NCI-H1436 (cell line): Measurements from ENCODE around the gene CCNY.
"Not testable (repeated sequence)": the region's sequence is repeated elsewhere in the genome, so short reads cannot be mapped to it uniquely, and the experiment has no call there.

Source experiments
- DNase-seq: peaks from one replicate; lab custom pipeline; 2025; lab: John Stamatoyannopoulos, UW

Gene CCNY

DNA sequence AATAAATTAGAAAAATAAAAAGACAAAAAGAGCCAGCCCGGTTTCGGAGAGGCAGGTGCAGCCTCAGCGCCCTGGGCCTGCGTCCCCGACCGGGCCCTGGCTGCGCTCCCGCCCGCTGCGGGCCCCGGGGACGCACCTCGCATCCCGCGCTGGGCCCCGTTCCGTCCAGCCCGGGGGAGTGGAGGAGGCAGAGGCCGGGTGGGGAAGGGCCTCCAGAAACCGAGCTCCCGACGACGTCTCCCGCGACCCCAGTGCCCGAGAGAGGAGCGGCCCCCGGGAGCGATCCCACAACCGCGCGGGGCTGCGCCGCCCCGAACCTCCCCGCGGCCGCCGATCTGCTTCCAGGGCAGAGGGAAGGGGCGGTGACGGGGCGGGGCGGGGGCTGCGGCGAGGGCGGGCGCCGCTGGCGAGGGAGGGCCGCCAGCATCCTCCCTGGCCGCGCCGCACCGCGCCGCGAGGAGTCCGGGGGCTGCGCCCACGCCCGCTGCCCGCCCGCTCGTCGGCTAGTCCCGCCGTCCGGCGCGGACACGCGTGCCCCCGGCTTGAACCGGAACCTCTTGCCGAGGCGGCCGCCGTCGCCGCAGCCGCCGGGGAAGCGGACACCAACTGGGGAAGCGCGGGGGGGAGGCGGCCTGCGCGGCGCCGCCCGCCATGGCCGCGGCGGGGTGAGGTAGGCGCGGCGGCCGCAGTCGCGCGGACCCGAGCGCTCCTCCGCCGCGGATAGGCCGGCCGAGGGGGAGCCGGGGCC lies at the start of gene CCNY:
Gene CCNY, plus strand, starts transcription at position 426 of the 748 bp plus-strand sequence. CDS start 545 bp downstream, outside the sequence.
- peak; percentile 64 for DNase-seq

DNA sequence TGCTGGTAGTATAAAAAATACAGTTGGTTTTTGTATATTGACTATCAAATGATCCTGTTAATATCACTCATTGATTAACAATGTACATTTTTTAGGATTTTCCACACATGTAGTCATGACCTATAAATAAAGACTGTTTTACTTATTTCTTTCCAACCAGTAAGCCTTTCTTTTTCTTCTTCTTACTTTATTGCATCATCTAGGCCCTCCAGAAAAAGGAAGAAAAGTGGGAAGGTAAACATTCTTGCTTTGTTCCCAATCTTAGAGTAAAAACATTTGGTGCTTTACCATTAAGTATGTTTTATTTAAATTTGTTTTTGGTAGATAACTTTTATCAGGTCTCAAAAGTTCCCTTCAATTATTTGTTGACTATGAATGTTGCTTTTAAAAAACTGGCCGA lies 47.1 kb upstream of the CCNY start:
- no peak for DNase-seq

DNA sequence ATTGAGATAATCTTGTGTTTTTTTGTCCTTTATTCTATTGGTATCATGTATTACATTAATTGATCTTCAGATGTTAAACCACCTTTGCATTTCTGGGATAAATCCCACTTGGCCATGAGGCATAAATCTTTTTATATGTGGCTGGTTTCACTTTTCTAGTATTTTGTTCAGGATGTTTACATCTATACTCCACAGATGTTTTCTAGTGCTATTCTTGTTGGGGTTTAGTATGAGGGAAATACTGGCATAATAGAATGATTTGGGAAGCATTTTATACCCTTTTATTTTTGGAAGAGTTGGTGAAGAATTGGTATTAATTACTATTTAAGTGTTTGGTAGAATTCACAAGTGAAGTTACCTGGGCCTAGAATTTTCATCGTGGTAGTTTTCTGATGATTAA lies 41.8 kb upstream of the CCNY start:
- DNase-seq: no peak

DNA sequence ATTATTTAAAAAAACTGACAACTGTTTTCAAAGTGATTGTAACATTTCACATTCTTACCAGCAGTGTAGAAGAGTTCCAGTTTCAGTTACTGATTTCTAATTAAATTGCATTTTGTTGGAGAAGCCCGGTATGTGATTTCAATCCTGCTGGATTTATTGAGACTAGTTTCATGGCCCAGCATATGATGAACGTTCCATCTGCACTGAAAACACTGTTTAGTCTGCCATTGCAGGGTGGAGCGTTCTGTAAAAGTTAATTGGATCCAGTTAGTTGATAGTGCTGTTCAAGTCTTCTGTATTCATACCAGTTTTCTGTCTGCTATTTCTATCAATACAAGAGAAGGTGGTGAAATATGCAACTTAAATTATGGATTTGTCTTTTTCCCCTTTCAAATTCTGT lies 37.3 kb upstream of the CCNY start:
- no peak for DNase-seq

DNA sequence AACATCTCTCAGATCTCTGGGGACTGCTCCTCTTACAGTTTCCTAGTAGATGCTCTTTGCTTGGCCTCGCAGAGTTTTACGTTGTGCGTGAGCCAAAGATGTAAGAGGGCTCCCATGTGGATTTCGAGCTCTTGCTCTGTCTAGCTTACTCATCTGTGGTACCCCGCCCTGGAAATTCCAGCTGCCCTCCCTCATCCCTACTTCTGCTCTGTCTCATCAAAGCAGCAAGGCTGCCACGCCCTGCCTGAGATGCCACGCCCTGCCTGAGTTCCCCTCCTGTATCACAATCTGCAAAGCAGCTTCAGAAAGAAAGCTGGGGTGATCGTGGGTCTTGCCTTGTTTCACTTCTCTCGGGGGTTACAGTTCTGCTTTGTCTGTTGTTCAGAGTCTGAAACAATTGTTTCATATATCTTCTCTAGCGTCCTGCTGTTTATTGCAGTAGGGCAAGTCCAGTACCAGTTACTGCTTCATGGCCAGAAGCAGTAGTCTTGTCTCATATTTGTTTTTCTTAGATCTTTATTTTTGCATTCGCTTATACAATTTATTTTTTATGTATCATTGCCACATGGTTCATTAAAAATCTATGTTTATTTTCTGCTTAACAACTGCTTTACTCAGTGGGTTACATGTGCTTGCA lies 36.1 kb upstream of the CCNY start:
- DNase-seq: no peak

DNA sequence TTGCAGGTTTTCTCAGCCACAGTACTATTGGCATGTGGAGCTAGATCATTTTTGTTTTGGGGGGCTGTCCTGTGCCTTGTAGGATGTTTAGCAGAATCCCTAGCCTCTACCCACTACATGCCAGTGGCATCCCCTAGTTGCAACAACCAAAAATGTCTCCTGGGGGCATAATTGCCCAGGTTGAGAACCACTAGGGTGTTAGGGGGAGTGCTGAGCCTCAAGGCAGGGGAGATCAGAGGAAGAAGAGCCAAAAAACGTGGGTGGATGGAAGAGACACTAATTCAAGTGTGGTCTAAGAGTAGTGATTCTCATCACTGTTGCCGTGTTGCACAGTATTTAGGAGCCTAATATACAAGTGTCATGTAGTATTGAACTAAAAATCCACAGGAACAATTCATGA lies 31.7 kb upstream of the CCNY start:
- no peak for DNase-seq

DNA sequence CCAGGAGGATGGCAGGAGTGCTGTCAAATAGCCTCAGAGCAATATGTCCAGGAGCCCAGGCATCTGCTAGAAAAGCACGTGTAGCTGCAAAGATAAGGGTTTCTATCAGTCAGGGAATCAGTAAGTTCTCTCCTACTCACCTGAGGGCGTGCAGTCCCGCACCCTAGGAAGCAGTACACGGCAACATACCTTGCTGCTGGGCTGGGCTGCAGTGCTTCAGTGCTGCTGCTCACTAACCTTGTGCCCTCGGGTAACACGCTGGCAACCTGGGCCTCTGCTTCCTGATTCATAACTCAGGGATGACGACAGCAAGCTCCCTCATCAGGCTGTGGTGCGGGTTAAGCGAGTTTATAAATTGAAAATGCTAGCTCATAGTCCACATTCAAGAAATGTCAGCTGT lies 29.5 kb upstream of the CCNY start:
- DNase-seq: no peak

DNA sequence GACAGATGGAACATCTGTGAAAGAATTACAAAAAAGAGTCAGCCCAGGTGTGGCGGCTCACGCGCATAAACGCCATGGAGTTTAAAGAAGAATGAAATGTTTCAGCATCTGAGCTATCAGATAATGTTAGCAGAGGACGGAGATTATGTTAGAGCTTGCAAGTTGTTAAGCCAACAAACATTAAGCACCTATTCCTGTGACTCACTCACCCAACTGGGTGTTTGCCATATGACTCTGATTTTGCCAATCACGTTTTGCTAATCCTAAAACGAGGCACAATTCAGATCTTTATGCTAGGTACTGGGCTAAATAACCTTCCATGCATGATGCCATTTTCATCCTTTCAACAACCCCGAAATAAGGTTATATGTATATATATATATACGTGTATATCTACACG lies 29.0 kb upstream of the CCNY start:
- DNase-seq: no peak

DNA sequence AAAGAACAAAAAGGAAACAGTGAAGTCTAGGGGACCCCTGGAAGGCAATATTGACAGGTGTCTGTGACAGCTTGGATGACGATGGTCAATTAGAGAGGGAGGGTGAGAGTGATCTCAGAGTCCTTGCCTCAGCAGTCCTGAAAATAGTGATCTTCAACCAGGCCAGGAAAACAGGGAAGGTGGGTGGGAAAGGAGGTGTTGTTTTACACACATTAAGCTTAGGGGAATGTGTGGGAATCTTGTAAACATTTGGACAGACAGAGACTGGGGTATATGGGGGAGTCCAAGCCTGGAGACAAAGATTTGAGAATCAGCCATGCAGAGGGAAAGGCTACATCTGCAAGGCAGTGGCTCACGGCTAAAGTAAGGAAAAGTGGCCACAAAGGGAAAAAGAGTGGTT lies 27.5 kb upstream of the CCNY start:
- no peak for DNase-seq

DNA sequence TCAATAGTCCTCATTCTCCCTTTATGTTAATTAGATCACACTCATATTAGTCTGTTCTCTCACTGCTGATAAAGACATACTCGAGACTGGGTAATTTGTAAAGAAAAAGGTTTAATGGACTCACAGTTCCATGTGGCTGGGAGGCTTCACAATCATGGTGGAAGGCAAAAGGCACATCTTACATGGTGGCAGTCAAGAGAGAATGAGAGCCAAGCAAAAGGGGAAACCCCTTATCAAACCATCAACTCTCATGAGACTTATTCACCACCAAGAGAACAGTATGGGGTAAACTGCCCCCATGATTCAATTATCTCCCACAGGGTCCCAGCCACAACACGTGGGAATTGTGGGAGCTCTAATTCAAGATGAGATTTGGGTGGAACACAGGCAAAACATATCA lies 22.2 kb upstream of the CCNY start:
- not testable (repeated sequence) for DNase-seq

DNA sequence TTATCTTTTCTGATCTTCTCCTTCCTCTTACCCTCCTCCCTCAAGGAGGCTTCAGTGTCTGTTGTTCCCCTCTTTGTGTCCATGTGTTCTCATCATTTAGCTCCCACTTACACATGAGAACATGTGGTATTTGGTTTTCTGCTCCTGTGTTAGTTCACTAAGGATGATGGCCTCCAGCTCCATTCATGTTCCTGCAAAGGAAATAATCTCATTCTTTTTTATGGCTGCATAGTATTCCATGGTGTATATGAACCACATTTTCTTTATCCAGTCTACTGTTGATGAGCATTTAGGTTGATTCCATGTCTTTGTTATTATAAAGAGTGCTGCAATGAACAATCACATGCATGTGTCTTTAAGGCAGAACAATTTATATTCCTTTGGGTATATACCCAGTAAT lies 21.1 kb upstream of the CCNY start:
- not testable (repeated sequence) for DNase-seq

DNA sequence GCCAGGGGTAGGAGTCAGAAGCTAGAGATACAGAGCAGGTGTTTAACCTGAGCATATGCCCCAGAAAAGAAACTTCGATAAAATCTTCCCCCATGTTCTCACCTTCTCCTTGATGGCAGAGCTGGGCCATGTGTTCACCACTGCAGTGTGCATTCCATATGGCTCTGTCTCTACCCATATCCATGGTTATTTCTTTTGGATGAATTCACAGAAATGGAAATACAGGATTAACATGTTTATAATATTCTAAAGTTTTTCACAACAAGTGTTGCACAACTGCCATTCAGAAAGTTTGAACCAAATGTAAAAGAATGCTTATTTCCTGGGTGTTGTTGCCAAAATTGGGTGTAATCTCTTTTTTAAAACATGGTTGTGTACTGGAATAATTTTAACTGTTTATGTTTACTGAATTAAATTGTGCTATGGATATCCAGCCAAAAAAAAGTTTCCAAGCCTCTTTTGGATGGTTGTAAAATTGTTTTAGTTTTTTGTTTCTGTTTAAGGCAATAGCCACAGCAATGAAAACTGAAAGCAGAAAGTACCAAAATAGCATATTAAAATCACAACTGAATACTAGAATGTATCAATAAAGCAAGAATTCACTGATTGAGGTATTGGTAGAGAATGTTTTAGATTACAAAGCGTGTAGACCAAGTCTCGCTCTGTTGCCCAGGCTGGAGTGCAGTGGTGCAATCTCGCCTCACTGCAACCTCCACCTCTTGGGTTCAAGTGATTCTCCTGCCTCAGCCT lies 19.9 kb upstream of the CCNY start:
- DNase-seq: no peak

DNA sequence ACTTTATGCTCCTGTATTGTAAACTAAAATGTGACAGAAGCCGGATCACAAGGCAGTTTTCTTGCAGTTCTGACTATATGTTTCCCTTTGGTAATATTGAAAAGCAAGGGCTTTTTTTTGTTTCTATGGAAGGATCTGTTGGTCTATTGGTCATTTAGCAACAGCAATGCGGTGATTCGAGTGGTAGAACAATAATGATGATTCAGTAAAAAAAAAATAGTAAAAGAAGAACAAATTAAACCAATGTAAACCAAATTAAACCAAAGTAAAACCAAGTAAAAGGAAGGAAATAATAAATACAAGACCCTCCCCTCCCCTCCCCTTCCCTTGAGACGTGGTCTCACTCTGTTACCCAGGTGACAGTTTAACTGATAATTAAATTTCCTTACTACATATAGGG lies 17.8 kb upstream of the CCNY start:
- DNase-seq: no peak

DNA sequence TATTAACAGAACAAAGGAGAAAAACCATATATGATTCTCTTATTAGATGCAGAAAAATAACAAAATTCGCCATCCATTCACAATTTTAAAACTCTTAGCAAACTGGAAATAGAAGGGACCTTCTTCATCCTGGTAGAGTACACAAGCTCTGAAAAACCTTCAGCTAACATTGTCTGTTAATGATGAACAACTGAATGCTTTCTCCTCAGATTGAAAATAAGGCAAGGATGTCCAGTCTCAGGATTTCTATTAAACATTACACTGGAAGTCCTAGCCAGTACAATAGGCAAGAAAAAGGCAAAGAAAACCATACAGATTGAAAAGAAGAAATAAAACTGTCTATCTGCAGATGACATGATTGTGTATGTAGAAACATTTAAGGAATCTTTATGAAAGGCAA lies 16.0 kb upstream of the CCNY start:
- no peak for DNase-seq

DNA sequence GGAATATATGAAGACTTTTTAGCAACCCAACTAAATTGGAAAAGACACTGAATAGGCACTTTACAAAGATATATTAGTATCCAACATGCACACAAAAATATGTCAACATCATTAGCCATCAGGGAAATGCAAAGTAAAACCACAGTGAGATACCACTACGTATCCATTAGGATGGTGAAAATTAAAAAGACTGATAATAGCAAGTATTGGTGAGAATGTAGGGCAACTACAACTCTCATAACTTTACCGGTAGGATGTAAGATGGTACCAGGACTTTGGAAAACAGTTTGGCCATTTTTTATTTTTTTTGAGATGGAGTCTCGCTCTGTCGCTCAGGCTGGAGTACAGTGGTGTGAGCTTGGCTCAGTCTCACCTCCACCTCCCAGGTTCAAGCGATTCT lies 13.7 kb upstream of the CCNY start:
- no peak for DNase-seq

DNA sequence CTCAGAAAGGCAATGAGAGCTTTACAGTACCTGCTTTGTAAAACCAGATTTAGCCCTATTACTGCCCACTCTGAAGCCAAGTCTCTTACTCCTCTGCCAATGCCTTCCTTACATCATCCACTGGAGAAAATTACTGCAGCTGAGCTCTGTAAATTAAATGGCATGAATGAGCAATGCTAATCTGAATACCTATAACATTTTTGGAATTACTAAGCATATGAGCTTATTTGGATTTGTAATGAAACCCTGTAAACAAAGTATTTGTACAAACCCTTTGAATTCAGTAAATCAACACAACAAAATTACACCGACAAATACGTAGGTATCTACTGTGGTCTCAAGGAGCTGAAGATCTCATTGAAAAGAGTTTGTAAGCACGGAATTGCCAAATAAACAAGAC lies 12.1 kb upstream of the CCNY start:
- DNase-seq: no peak

DNA sequence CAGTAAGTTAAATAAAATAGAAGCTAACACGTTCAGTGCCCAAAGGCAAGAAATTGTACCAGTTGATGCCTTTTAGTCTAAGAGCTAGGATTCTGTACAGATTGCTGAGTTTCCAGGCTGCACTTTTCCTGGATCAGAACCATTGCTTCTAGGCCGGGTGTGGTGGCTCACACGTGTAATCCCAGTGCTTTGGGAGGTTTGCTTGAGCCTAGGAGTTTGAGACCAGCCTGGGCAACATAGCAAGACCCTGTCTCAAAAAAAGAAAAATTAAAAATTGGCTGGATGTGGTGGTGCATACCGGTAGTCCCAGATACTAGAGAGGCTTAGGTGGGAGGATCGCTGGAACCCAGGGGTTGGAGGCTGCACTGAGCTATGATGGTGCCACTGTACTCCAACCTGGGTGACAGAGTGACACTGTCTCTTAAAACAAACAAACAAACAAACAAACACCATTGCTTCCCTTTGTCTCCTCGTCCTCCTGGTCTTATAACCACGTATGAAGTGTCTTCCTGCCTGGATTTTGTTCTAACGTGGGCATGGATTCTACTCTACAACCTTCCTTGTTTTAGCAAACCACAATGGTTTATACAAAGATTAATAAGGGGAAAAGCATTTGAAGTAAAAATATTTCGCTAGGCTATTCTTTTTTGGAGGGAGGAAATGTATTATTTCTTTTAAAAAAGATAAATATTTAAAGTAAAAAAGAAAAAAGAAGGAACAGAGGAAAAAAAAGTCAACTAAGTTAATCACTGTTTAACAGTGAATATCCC lies 9.7 kb upstream of the CCNY start:
- DNase-seq: no peak

DNA sequence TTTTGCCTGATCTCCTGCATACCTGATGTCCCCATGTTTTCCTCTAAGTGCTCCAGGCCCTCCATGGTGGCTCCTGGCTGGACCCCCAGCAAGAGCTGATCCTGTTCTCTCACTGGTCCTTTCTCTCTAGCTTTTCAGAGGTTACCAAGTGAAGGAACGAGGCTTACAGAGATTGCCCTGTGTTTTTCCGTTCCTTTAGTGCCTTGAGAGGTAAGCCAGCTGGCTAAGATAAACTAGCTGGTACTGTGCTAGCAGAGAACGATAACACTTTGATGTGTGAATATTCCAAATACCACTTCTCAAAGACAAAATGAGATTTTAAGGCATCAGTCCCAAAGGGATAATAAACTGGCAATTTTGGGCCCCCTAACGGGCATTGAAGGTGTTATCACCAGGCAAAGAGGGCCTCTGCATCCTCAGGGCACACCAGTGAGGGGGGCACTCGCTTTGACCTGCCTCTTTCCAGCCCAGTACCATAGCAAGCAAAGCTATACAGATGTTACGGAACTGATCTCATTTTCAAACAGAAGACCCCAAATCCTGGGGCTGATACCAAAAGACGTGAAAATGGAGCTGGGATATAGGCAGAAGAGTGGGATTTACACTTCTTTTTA lies 8.4 kb upstream of the CCNY start:
- no peak for DNase-seq

DNA sequence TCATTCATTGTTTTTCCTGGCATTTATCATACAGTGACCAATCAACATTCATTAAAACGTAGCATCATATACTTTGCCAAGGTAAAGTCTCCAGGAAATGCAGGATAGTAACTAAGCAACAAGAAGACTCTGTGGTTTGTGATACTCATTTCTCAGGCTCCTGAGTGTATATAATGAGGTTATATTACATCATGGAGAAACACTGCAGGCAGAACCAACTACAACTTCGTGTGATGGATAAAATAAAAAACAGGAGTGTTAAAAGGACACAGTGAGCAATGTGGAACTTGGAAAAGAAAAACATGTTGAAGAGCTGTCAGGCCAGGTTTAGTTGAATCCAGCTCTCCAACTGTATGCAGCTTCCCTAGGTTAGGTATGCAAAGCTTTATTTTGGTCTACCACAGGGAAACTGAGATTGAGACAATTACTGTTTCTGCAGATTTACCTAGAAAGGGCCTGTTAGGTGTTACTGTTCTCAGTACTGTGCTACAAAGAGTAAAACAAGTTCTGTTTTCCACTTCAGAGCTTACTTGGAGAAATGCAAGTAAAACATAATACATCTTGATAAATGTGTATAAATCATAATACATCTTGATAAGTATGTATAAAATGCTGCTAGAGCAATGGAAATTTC lies 7.8 kb upstream of the CCNY start:
- no peak for DNase-seq

DNA sequence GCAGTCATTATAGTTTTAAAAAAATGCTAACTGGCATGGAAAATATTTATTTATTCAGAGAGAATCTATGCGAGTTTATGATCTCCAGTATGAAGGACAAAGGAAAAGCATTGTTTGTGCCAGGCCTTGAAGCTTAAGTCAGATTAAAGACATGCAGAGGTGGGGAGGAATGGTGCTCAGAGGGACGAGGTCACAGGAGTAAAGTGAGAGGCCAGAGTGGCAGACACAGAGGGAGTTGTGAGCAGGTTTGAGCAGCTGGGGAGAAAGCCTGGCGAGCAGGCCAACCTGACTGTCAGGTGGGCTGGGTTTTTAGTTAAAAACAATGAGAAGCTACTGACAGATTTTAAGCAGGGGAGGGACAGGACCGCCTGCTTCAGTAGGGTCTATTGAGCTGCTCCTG lies 6.8 kb upstream of the CCNY start:
- DNase-seq: no peak

DNA sequence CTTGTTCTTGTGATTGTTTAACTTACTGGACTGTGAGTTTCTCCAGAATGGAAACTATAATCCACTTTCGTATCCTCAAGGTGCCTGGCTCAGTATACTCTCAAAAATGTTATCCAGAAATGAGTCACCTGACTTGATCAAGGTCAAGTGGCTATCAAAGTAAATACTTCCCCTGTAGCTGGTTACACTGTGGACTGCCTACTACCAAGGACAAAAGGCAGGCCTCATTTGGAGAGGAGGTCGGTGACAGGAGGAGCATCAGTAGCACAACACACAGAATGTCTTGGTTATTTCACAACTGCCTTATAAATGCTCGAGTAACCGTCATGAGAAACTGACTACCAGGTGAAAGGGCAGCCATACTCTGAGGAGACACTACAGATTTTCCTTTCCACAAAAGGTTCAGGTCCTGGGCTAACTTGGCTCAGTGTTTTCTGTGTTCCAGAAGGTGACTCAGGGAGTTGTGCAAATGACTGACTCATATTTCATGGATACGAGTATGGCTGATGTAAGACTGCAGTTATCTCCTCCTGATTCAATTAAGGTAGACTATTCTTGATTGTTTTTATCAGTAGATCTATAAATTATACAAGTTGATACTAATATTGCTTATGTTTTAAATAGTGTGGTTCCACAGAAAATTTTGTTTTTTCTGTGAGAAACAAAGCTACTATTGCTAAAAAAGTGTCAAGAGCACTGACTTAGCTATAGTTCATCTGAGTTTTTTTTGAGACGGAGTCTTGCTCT lies 4.2 kb upstream of the CCNY start:
- no peak for DNase-seq
